Activated naive CD4-positive, alpha-beta T cell treated with anti-CD3 and anti-CD28 coated beads, Interleukin-2, amount 10 ng/mL, durations not matched to agents 7 days and 5 days (primary cell): Measurements from ENCODE around the gene YARS1.

Experiments
- CTCF ChIA-PET: fragments of 350-600 bp; sonication (Branson Sonifier 250); formaldehyde crosslinking; loops from one replicate; lab custom pipeline; 2021; ENCODE audit warnings: antibody characterized with exemption; lab: Charles Lee
- DNase-seq: peaks from one replicate; pipeline ENCODE4 v3.0.0-alpha.2; 2020
- H3K27ac Mint-ChIP-seq: one replicate; pipeline ENCODE4 v1.8.0; 2021; ENCODE audit warnings: mild to moderate bottlenecking, moderate library complexity, mixed read lengths
- H3K27me3 Mint-ChIP-seq: one replicate; pipeline ENCODE4 v1.8.0; 2021; ENCODE audit warnings: mild to moderate bottlenecking, mixed read lengths
- H3K36me3 Mint-ChIP-seq: one replicate; pipeline ENCODE4 v1.8.0; 2021; ENCODE audit warnings: mixed read lengths
- H3K4me1 Mint-ChIP-seq: one replicate; pipeline ENCODE4 v1.8.0; 2021; ENCODE audit warnings: mixed read lengths
- H3K4me3 Mint-ChIP-seq: one replicate; pipeline ENCODE4 v1.8.0; 2021; ENCODE audit warnings: mild to moderate bottlenecking, moderate library complexity, mixed read lengths
- H3K9me3 Mint-ChIP-seq: one replicate; pipeline ENCODE4 v1.8.0; 2021; ENCODE audit warnings: mixed read lengths

The YARS1 gene

GRCh38 chr1:32758795-32759430 lies 58.2 kb downstream of the YARS1 start:
- H3K9me3 Mint-ChIP-seq: no peaks in the 10 kb centered on the region
- no peak for DNase-seq
- no peak overlapping the region for H3K27ac Mint-ChIP-seq

GRCh38 chr1:32758177-32758794 lies 58.9 kb downstream of the YARS1 start:
- Mint-ChIP-seq H3K36me3 (no peaks in the 10 kb centered on the region), H3K27me3 (peaks cover 45% of the 10 kb centered on the region), H3K4me3 (no peak overlapping the region), H3K4me1 (peaks cover 40% of the 10 kb centered on the region), H3K9me3 (no peaks in the 10 kb centered on the region), H3K27ac (no peak overlapping the region)
- no peak for DNase-seq
- CTCF ChIA-PET: interaction anchor here (0.8 to 2.2 kb wide), 4 partner anchors 14 to 46 kb away, joined by 3 to 10 read pairs (median 4); no protein-coding TSS in a partner anchor

More at GRCh38 chr1:32758795-32759430, 58.2 kb downstream of the YARS1 start:
- Mint-ChIP-seq H3K4me1 (peaks cover 38% of the 10 kb centered on the region), H3K36me3 (no peaks in the 10 kb centered on the region), H3K27me3 (peaks cover 45% of the 10 kb centered on the region), H3K4me3 (no peak overlapping the region)
- CTCF ChIA-PET: interaction anchor here (0.8 to 1.8 kb wide), 3 partner anchors 14 to 46 kb away, joined by 3 to 6 read pairs (median 3); no protein-coding TSS in a partner anchor

GRCh38 chr1:32757213-32757895 lies 59.8 kb downstream of the YARS1 start:
- Mint-ChIP-seq H3K9me3 (no peaks in the 10 kb centered on the region), H3K4me3 (no peak overlapping the region), H3K27me3 (peaks cover 48% of the 10 kb centered on the region), H3K36me3 (no peaks in the 10 kb centered on the region), H3K27ac (no peak overlapping the region), H3K4me1 (peaks cover 40% of the 10 kb centered on the region)
- DNase-seq: no peak
- CTCF ChIA-PET: interaction anchor here (0.8 to 2.2 kb wide), 2 partner anchors 15 to 45 kb away, joined by 3 to 10 read pairs; no protein-coding TSS in a partner anchor

- no peak for DNase-seq
- CTCF ChIA-PET: interaction anchor here (1.6 to 2.2 kb wide), 2 partner anchors 17 to 43 kb away, joined by 6 to 10 read pairs; no protein-coding TSS in a partner anchor
- H3K4me3 Mint-ChIP-seq: no peak overlapping the region
- H3K36me3 Mint-ChIP-seq: no peaks in the 10 kb centered on the region
- H3K27ac Mint-ChIP-seq: no peak overlapping the region
- peaks cover 34% of the 10 kb centered on the region for H3K4me1 Mint-ChIP-seq
- peaks cover 64% of the 10 kb centered on the region for H3K27me3 Mint-ChIP-seq
- H3K9me3 Mint-ChIP-seq: no peaks in the 10 kb centered on the region
Observed at GRCh38 chr1:32755810-32756159, 61.4 kb downstream of the YARS1 start.

- CTCF ChIA-PET: interaction anchor here (1.6 kb wide), 1 partner anchor 43 kb away, joined by 6 read pairs; no protein-coding TSS in a partner anchor
- H3K9me3 Mint-ChIP-seq: no peaks in the 10 kb centered on the region
- no peak overlapping the region for H3K4me3 Mint-ChIP-seq
- no peaks in the 10 kb centered on the region for H3K36me3 Mint-ChIP-seq
- H3K4me1 Mint-ChIP-seq: peaks cover 32% of the 10 kb centered on the region
- DNase-seq: no peak
- peak overlapping the region; percentile 26 for H3K27ac Mint-ChIP-seq
- peaks cover 67% of the 10 kb centered on the region for H3K27me3 Mint-ChIP-seq
Observed at GRCh38 chr1:32755098-32755809, 61.9 kb downstream of the YARS1 start.

- DNase-seq: peak; percentile 48
- Mint-ChIP-seq H3K36me3 (no peaks in the 10 kb centered on the region), H3K4me1 (peaks cover 26% of the 10 kb centered on the region), H3K9me3 (no peaks in the 10 kb centered on the region), H3K27ac (no peak overlapping the region), H3K27me3 (peaks cover 75% of the 10 kb centered on the region), H3K4me3 (peak overlapping the region; percentile 25)
- CTCF ChIA-PET: interaction anchor here (1.2 kb wide), 1 partner anchor 42 kb away, joined by 5 read pairs; no protein-coding TSS in a partner anchor
Observed at GRCh38 chr1:32754317-32755097, 62.7 kb downstream of the YARS1 start.

GRCh38 chr1:32753532-32754316 lies 63.4 kb downstream of the YARS1 start:
- CTCF ChIA-PET: interaction anchor here (1.2 kb wide), 1 partner anchor 41 kb away, joined by 5 read pairs; no protein-coding TSS in a partner anchor
- Mint-ChIP-seq H3K4me3 (peak overlapping the region; percentile 41), H3K27me3 (peaks cover 79% of the 10 kb centered on the region), H3K4me1 (peaks cover 18% of the 10 kb centered on the region), H3K27ac (no peak overlapping the region), H3K9me3 (no peaks in the 10 kb centered on the region), H3K36me3 (no peaks in the 10 kb centered on the region)
- peak; percentile 74 for DNase-seq

GRCh38 chr1:32749771-32750170 lies 67.4 kb downstream of the YARS1 start:
- CTCF ChIA-PET: interaction anchor here (1.6 to 2.4 kb wide), 2 partner anchors 23 to 38 kb away, joined by 7 to 8 read pairs; no protein-coding TSS in a partner anchor
- H3K4me3 Mint-ChIP-seq: no peak overlapping the region
- no peak for DNase-seq
- no peak overlapping the region for H3K27ac Mint-ChIP-seq
- no peaks in the 10 kb centered on the region for H3K36me3 Mint-ChIP-seq
- H3K9me3 Mint-ChIP-seq: no peaks in the 10 kb centered on the region
- H3K27me3 Mint-ChIP-seq: peaks cover 72% of the 10 kb centered on the region
- peaks cover 9% of the 10 kb centered on the region for H3K4me1 Mint-ChIP-seq

GRCh38 chr1:32749332-32749731 lies 67.8 kb downstream of the YARS1 start:
- DNase-seq: no peak
- CTCF ChIA-PET: interaction anchor here (1.6 kb wide), 1 partner anchor 24 kb away, joined by 7 read pairs; no protein-coding TSS in a partner anchor
- H3K4me1 Mint-ChIP-seq: peaks cover 7% of the 10 kb centered on the region
- no peaks in the 10 kb centered on the region for H3K36me3 Mint-ChIP-seq
- no peak overlapping the region for H3K27ac Mint-ChIP-seq
- no peak overlapping the region for H3K4me3 Mint-ChIP-seq
- H3K9me3 Mint-ChIP-seq: no peaks in the 10 kb centered on the region
- H3K27me3 Mint-ChIP-seq: peaks cover 72% of the 10 kb centered on the region

- no peak overlapping the region for H3K4me3 Mint-ChIP-seq
- peaks cover 5% of the 10 kb centered on the region for H3K4me1 Mint-ChIP-seq
- H3K9me3 Mint-ChIP-seq: no peaks in the 10 kb centered on the region
- H3K36me3 Mint-ChIP-seq: no peaks in the 10 kb centered on the region
- CTCF ChIA-PET: interaction anchor here (1.6 kb wide), 1 partner anchor 24 kb away, joined by 7 read pairs; no protein-coding TSS in a partner anchor
- H3K27ac Mint-ChIP-seq: no peak overlapping the region
- H3K27me3 Mint-ChIP-seq: peaks cover 72% of the 10 kb centered on the region
- DNase-seq: no peak
Observed at GRCh38 chr1:32748926-32749325, 68.2 kb downstream of the YARS1 start.

- CTCF ChIA-PET: interaction anchor here (1.6 kb wide), 1 partner anchor 25 kb away, joined by 7 read pairs; no protein-coding TSS in a partner anchor
- H3K9me3 Mint-ChIP-seq: no peaks in the 10 kb centered on the region
- H3K4me1 Mint-ChIP-seq: peaks cover 3% of the 10 kb centered on the region
- H3K27ac Mint-ChIP-seq: no peak overlapping the region
- H3K4me3 Mint-ChIP-seq: no peak overlapping the region
- H3K36me3 Mint-ChIP-seq: no peaks in the 10 kb centered on the region
- no peak for DNase-seq
- peaks cover 78% of the 10 kb centered on the region for H3K27me3 Mint-ChIP-seq
Observed at GRCh38 chr1:32748348-32748747, 68.8 kb downstream of the YARS1 start.

- Mint-ChIP-seq H3K4me3 (no peak overlapping the region), H3K27me3 (peaks cover 81% of the 10 kb centered on the region), H3K9me3 (no peaks in the 10 kb centered on the region), H3K36me3 (no peaks in the 10 kb centered on the region), H3K27ac (no peak overlapping the region), H3K4me1 (peaks cover 7% of the 10 kb centered on the region)
- no peak for DNase-seq
- CTCF ChIA-PET: interaction anchor here (0.9 to 1.9 kb wide), 2 partner anchors 26 to 28 kb away, joined by 3 to 4 read pairs; no protein-coding TSS in a partner anchor
Observed at GRCh38 chr1:32746130-32746529, 71.0 kb downstream of the YARS1 start.
